ENCODE data around the gene ZNF385B.

DNA sequence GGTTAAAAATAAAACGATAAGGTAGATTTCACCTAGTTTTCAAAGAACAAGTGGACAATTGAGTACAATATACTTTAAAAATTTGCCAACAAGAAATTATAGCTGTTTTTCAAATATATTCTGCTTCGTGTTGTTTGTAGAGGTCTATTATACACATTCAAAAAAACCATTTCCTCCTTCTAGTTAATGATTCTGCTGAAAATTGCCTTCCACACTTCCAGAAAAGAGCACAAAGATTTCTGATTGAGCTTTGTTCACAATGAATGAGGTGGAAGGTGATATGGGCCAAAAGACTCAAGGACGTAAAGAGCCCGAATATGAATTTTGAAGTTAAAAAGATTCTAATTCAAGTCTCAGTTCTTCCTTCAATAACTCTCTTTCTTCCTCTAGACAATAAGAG, 319.8 kb downstream of the ZNF385B start:
- TF ChIP-seq, protein P1, sequence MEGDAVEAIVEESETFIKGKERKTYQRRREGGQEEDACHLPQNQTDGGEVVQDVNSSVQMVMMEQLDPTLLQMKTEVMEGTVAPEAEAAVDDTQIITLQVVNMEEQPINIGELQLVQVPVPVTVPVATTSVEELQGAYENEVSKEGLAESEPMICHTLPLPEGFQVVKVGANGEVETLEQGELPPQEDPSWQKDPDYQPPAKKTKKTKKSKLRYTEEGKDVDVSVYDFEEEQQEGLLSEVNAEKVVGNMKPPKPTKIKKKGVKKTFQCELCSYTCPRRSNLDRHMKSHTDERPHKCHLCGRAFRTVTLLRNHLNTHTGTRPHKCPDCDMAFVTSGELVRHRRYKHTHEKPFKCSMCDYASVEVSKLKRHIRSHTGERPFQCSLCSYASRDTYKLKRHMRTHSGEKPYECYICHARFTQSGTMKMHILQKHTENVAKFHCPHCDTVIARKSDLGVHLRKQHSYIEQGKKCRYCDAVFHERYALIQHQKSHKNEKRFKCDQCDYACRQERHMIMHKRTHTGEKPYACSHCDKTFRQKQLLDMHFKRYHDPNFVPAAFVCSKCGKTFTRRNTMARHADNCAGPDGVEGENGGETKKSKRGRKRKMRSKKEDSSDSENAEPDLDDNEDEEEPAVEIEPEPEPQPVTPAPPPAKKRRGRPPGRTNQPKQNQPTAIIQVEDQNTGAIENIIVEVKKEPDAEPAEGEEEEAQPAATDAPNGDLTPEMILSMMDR (IDR thresholded peaks at IDR 0.05), result no peak
- TF ChIP-seq POLR2AphosphoS5 (IDR thresholded peaks at IDR 0.05; ENCODE audit: low read depth, low read length), result no peak
- TF ChIP-seq, protein P2, sequence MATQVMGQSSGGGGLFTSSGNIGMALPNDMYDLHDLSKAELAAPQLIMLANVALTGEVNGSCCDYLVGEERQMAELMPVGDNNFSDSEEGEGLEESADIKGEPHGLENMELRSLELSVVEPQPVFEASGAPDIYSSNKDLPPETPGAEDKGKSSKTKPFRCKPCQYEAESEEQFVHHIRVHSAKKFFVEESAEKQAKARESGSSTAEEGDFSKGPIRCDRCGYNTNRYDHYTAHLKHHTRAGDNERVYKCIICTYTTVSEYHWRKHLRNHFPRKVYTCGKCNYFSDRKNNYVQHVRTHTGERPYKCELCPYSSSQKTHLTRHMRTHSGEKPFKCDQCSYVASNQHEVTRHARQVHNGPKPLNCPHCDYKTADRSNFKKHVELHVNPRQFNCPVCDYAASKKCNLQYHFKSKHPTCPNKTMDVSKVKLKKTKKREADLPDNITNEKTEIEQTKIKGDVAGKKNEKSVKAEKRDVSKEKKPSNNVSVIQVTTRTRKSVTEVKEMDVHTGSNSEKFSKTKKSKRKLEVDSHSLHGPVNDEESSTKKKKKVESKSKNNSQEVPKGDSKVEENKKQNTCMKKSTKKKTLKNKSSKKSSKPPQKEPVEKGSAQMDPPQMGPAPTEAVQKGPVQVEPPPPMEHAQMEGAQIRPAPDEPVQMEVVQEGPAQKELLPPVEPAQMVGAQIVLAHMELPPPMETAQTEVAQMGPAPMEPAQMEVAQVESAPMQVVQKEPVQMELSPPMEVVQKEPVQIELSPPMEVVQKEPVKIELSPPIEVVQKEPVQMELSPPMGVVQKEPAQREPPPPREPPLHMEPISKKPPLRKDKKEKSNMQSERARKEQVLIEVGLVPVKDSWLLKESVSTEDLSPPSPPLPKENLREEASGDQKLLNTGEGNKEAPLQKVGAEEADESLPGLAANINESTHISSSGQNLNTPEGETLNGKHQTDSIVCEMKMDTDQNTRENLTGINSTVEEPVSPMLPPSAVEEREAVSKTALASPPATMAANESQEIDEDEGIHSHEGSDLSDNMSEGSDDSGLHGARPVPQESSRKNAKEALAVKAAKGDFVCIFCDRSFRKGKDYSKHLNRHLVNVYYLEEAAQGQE (IDR thresholded peaks at IDR 0.05; ENCODE audit: insufficient read depth in 1 of 2, low read depth in 2 of 2, low read length in 1 of 2), result no peak
- no peak for TF ChIP-seq SIN3A (IDR thresholded peaks at IDR 0.05; ENCODE audit: borderline replicate concordance, insufficient read depth, low read depth, low read length)

All from Panc1 (cell line).